Tibial nerve (tissue), 4 donors: ENCODE data around the gene CALU.

Experiments used
- EP300 ChIP-seq, 2 donors: sonication (generic); formaldehyde crosslinking; IDR thresholded peaks; one replicate each; pipeline ENCODE4 v1.6.1; 2017; ENCODE audit warnings: antibody characterized with exemption in 2 of 2, mild to moderate bottlenecking in 1 of 2
- POLR2A ChIP-seq, 2 donors: fragments of 450-650 bp; IDR thresholded peaks; one replicate each; pipeline ENCODE4 v1.6.1; 2017; ENCODE audit warnings: antibody characterized with exemption in 2 of 2, mild to moderate bottlenecking in 2 of 2, moderate library complexity in 2 of 2
- TF ChIP-seq, protein P1 (sequence below), 5 experiments: fragments of 200-600 bp in 3 of 5; fragments of 450-650 bp in 2 of 5; sonication (generic) in 3 of 5; IDR thresholded peaks; one replicate each; pipeline ENCODE4 v1.5.1; 2016 to 2019; ENCODE audit warnings: antibody characterized with exemption in 5 of 5, mild to moderate bottlenecking in 3 of 5, moderate library complexity in 2 of 5

DNA sequence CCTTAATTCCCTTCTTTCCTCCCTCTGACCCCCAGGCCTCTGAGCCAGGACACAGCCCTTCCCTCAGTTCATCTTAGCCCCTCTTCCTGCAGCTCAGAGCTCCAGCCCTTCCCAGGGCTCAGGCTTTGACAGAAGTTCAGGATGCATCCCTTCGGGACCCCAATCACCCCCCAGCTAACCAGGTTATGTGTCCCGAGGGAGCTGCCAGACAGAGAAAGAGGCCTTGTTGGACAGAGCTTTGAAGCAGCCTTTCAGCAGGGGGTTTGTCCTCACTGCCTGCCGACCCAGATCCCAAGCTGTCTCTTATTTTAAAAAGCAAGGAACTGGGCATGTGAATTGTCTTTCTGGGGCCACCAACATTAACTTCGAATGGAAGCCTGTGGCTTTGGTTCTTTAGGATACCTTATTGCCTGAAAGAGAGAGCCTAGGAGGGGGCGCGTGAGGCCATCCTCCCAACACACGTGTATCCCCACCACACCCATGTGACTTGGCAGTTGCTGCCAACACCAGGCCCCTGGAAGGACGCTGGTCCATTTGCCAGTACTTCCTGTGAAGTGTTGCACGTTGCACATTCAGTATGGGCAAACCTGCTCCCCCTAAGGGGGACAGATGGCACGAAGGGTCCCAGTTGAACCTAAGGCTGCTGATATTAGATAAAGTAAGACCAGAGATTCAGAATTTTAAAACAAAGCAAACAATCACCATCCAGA is 53.5 kb downstream of the CALU start:
- TF ChIP-seq, protein P1, sequence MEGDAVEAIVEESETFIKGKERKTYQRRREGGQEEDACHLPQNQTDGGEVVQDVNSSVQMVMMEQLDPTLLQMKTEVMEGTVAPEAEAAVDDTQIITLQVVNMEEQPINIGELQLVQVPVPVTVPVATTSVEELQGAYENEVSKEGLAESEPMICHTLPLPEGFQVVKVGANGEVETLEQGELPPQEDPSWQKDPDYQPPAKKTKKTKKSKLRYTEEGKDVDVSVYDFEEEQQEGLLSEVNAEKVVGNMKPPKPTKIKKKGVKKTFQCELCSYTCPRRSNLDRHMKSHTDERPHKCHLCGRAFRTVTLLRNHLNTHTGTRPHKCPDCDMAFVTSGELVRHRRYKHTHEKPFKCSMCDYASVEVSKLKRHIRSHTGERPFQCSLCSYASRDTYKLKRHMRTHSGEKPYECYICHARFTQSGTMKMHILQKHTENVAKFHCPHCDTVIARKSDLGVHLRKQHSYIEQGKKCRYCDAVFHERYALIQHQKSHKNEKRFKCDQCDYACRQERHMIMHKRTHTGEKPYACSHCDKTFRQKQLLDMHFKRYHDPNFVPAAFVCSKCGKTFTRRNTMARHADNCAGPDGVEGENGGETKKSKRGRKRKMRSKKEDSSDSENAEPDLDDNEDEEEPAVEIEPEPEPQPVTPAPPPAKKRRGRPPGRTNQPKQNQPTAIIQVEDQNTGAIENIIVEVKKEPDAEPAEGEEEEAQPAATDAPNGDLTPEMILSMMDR (IDR thresholded peaks at IDR 0.05): no peak
- TF ChIP-seq EP300 (IDR thresholded peaks at IDR 0.05) (no peak), POLR2A (IDR thresholded peaks at IDR 0.05) (no peak)
